T47D (cell line): ENCODE results near the gene APOL1.

Experiments
- DNase-seq, 2 experiments: peaks; one replicate each; pipeline versions ENCODE4 v3.0.0 to v3.0.0-alpha.2; 2011 to 2012; ENCODE audit warnings: low read depth in 1 of 2, low spot score in 1 of 2
- JUND ChIP-seq: IDR thresholded peaks from 2 replicates; pipeline ENCODE4 v1.6.1; 2012; ENCODE audit warnings: low read depth
- in situ Hi-C: cut with HindIII; loops from 2 replicates; pipeline ENCODE4 v1.10.0; 2016; ENCODE audit warnings: low sequenced_read_pairs, low pct_unique_long_range_greater_than_20kb

APOL1 gene

GRCh38 chr22:36274531-36274930 is 21.6 kb downstream of the APOL1 start:
- no peak for DNase-seq
- TF ChIP-seq JUND, result no peak
- in situ Hi-C loops, result no loop called here

- DNase-seq, result peak; percentile 35 to 64
- no peak for TF ChIP-seq JUND
- in situ Hi-C loops, result no loop called here
Measured at GRCh38 chr22:36277482-36278291, 24.8 kb downstream of the APOL1 start.

- DNase-seq, result no peak
- in situ Hi-C loops, result no loop called here
- no peak for TF ChIP-seq JUND
Measured at GRCh38 chr22:36279219-36279666, 26.3 kb downstream of the APOL1 start.

GRCh38 chr22:36280379-36280778 is 27.4 kb downstream of the APOL1 start:
- in situ Hi-C loops, result no loop called here

GRCh38 chr22:36281781-36282327 is 28.9 kb downstream of the APOL1 start:
- no peak for TF ChIP-seq JUND
- in situ Hi-C loops, result no loop called here
- DNase-seq, result no peak

More at GRCh38 chr22:36280379-36280778, 27.4 kb downstream of the APOL1 start:
- TF ChIP-seq JUND, result no peak
- no peak for DNase-seq

GRCh38 chr22:36282328-36282831 is 29.4 kb downstream of the APOL1 start:
- no peak for DNase-seq
- in situ Hi-C loops, result no loop called here
- TF ChIP-seq JUND, result no peak

- no peak for TF ChIP-seq JUND
- in situ Hi-C loops, result no loop called here
- no peak for DNase-seq
Measured at GRCh38 chr22:36284171-36284571, 31.2 kb downstream of the APOL1 start.

- no peak for DNase-seq
- TF ChIP-seq JUND, result no peak
- in situ Hi-C loops, result no loop called here
Measured at GRCh38 chr22:36285017-36285416, 32.1 kb downstream of the APOL1 start.

- DNase-seq, result no peak
- in situ Hi-C loops, result no loop called here
- no peak for TF ChIP-seq JUND
Measured at GRCh38 chr22:36285545-36285944, 32.6 kb downstream of the APOL1 start.

- in situ Hi-C loops, result no loop called here
- TF ChIP-seq JUND, result no peak
- DNase-seq, result peak; percentile 76 to 84
Measured at GRCh38 chr22:36286096-36286957, 33.4 kb downstream of the APOL1 start.

- no peak for DNase-seq
- TF ChIP-seq JUND, result no peak
- in situ Hi-C loops, result no loop called here
Measured at GRCh38 chr22:36287881-36288515, 35.1 kb downstream of the APOL1 start.

GRCh38 chr22:36288571-36289405 is 35.9 kb downstream of the APOL1 start:
- in situ Hi-C loops, result no loop called here
- DNase-seq, result no peak
- TF ChIP-seq JUND, result no peak
